Mesendoderm (in vitro differentiated cells): ENCODE results near the gene GNL3L.
A peak's percentile ranks its signal among the peaks of the same experiment; 100 is the strongest.

Experiments used
- DNase-seq: peaks from one replicate; pipeline ENCODE4 v3.0.0; 2013
- H2AK5ac ChIP-seq: 2 replicates; pipeline ENCODE4 v1.6.1; 2013; ENCODE audit warnings: low read length, inconsistent platforms
- H2BK120ac ChIP-seq: 2 replicates; pipeline ENCODE4 v1.6.1; 2013; ENCODE audit warnings: low read depth, mild to moderate bottlenecking, low read length, moderate library complexity, mixed read lengths
- H2BK15ac ChIP-seq: replicated peaks from 2 replicates; pipeline ENCODE4 v1.6.1; 2013; ENCODE audit warnings: low read depth, mild to moderate bottlenecking, moderate library complexity
- H2BK5ac ChIP-seq: 2 replicates; pipeline ENCODE4 v1.6.1; 2013; ENCODE audit warnings: low read length, inconsistent platforms
- H3K18ac ChIP-seq: 2 replicates; pipeline ENCODE4 v1.6.1; 2013; ENCODE audit warnings: mild to moderate bottlenecking, low read length, mixed read lengths
- H3K23ac ChIP-seq: one replicate; pipeline ENCODE4 v1.6.1; 2013; ENCODE audit warnings: low read length
- H3K27ac ChIP-seq: 2 replicates; pipeline ENCODE4 v1.5.1; 2013; ENCODE audit warnings: low read depth, mild to moderate bottlenecking, inconsistent platforms, low read length, moderate library complexity
- H3K27me3 ChIP-seq: 2 replicates; pipeline ENCODE4 v1.6.1; 2013; ENCODE audit warnings: low read length, control low read depth, mild to moderate bottlenecking, inconsistent platforms; ENCODE audit not compliant: insufficient read depth, poor library complexity
- H3K36me3 ChIP-seq: 2 replicates; pipeline ENCODE4 v1.6.1; 2013; ENCODE audit warnings: low read length, inconsistent platforms; ENCODE audit not compliant: control insufficient read depth, insufficient read depth
- H3K4ac ChIP-seq: one replicate; pipeline ENCODE4 v1.6.1; 2013; ENCODE audit warnings: low read depth, mild to moderate bottlenecking, low read length, moderate library complexity
- H3K4me1 ChIP-seq: 2 replicates; pipeline ENCODE4 v1.6.1; 2013; ENCODE audit warnings: low read depth, low read length, inconsistent platforms; ENCODE audit not compliant: control insufficient read depth
- H3K4me2 ChIP-seq: 2 replicates; pipeline ENCODE4 v1.6.1; 2013; ENCODE audit warnings: low read length
- H3K4me3 ChIP-seq: 2 replicates; pipeline ENCODE4 v1.5.1; 2013; ENCODE audit warnings: mild to moderate bottlenecking, low read length
- H3K56ac ChIP-seq: one replicate; pipeline ENCODE4 v1.6.1; 2013; ENCODE audit warnings: low read length
- H3K79me1 ChIP-seq: 2 replicates; pipeline ENCODE4 v1.6.1; 2013; ENCODE audit warnings: low read length, inconsistent platforms
- H3K79me2 ChIP-seq: 2 replicates; pipeline ENCODE4 v1.6.1; 2013; ENCODE audit warnings: mild to moderate bottlenecking, low read length; ENCODE audit not compliant: control insufficient read depth, insufficient read depth
- H3K9ac ChIP-seq: 2 replicates; pipeline ENCODE4 v1.6.1; 2013; ENCODE audit warnings: low read length, inconsistent platforms
- H4K5ac ChIP-seq: one replicate; pipeline ENCODE4 v1.6.1; 2013; ENCODE audit warnings: low read length
- H4K8ac ChIP-seq: one replicate; pipeline ENCODE4 v1.6.1; 2013; ENCODE audit warnings: low read depth, mild to moderate bottlenecking, control low read depth, low read length, moderate library complexity
- WGBS: extraction: QIAGEN DNeasy Blood & Tissue Kit; methylation state at CpG from one replicate; pipeline ENCODE4 v1.1.7; 2013; ENCODE audit warnings: low lambda C conversion rate, missing lambda C conversion rate; ENCODE audit not compliant: insufficient coverage; ENCODE audit errors: extremely low coverage; 5-methylcytosine and 5-hydroxymethylcytosine counted together

The GNL3L gene

GRCh38 chrX:54496936-54497335 is 33.1 kb upstream of the GNL3L start:
- Histone ChIP-seq H3K79me2 (peaks cover 3% of the 10 kb centered on the region), H2BK5ac (no peak overlapping the region), H3K23ac (no peak overlapping the region), H3K79me1 (no peaks in the 10 kb centered on the region), H3K18ac (no peak overlapping the region), H3K4me1 (no peaks in the 10 kb centered on the region), H2AK5ac (no peak overlapping the region), H3K4me3 (no peak overlapping the region), H3K36me3 (no peaks in the 10 kb centered on the region), H3K27ac (no peak overlapping the region), H2BK120ac (no peak overlapping the region), H3K27me3 (no peaks in the 10 kb centered on the region), H2BK15ac (no peak overlapping the region), H3K56ac (no peak overlapping the region), H4K5ac (no peak overlapping the region), H4K8ac (no peak overlapping the region), H3K4me2 (no peak overlapping the region), H3K4ac (no peak overlapping the region), H3K9ac (no peak overlapping the region)
- DNase-seq: no peak
- WGBS: no CpG with 5 or more reads among the region's 6 CpGs

- WGBS: no CpG with 5 or more reads among the region's 4 CpGs
- peak overlapping the region; percentile 34 for H3K56ac ChIP-seq
Measured at GRCh38 chrX:54509400-54509799, 20.6 kb upstream of the GNL3L start.

GRCh38 chrX:54529151-54529550 is 868 bp upstream of the GNL3L start:
- H2BK15ac ChIP-seq: no peak overlapping the region
- H4K5ac ChIP-seq: peak overlapping the region; percentile 33
- H3K79me2 ChIP-seq: peaks cover 29% of the 10 kb centered on the region
- no peaks in the 10 kb centered on the region for H3K36me3 ChIP-seq
- H3K79me1 ChIP-seq: no peaks in the 10 kb centered on the region
- H2AK5ac ChIP-seq: no peak overlapping the region
- WGBS: no CpG with 5 or more reads among the region's 3 CpGs
- H3K23ac ChIP-seq: no peak overlapping the region
- H3K27me3 ChIP-seq: no peaks in the 10 kb centered on the region
- H3K4ac ChIP-seq: no peak overlapping the region
- H3K18ac ChIP-seq: peak overlapping the region; percentile 51
- H3K4me1 ChIP-seq: no peaks in the 10 kb centered on the region
- no peak overlapping the region for H4K8ac ChIP-seq
- no peak overlapping the region for H2BK5ac ChIP-seq
- peak overlapping the region; percentile 61 for H3K9ac ChIP-seq
- H3K27ac ChIP-seq: no peak overlapping the region
- H2BK120ac ChIP-seq: no peak overlapping the region
- H3K56ac ChIP-seq: peak overlapping the region; percentile 73
- no peak overlapping the region for H3K4me3 ChIP-seq
- no peak for DNase-seq
- H3K4me2 ChIP-seq: no peak overlapping the region

More at GRCh38 chrX:54509400-54509799, 20.6 kb upstream of the GNL3L start:
- peak; percentile 58 for DNase-seq
- Histone ChIP-seq H3K27ac (no peak overlapping the region), H3K4me3 (no peak overlapping the region), H3K23ac (no peak overlapping the region), H3K9ac (no peak overlapping the region), H3K4me1 (no peaks in the 10 kb centered on the region), H3K36me3 (no peaks in the 10 kb centered on the region), H2BK15ac (no peak overlapping the region), H2AK5ac (no peak overlapping the region), H3K27me3 (no peaks in the 10 kb centered on the region), H3K4me2 (no peak overlapping the region), H3K79me1 (no peaks in the 10 kb centered on the region), H4K8ac (no peak overlapping the region), H2BK120ac (no peak overlapping the region), H2BK5ac (no peak overlapping the region), H3K79me2 (no peaks in the 10 kb centered on the region), H3K18ac (no peak overlapping the region), H4K5ac (no peak overlapping the region), H3K4ac (no peak overlapping the region)

- H3K23ac ChIP-seq: peak overlapping the region; percentile 1
- no peak overlapping the region for H4K5ac ChIP-seq
- WGBS: no CpG with 5 or more reads among the region's 22 CpGs
- peak overlapping the region; percentile 75 for H3K9ac ChIP-seq
- peak overlapping the region; percentile 60 for H3K27ac ChIP-seq
- H3K4me2 ChIP-seq: peak overlapping the region; percentile 74
- peak overlapping the region; percentile 67 for H3K4me3 ChIP-seq
- no peak overlapping the region for H2BK5ac ChIP-seq
- no peaks in the 10 kb centered on the region for H3K4me1 ChIP-seq
- H3K4ac ChIP-seq: peak overlapping the region; percentile 2
- no peaks in the 10 kb centered on the region for H3K79me1 ChIP-seq
- no peak overlapping the region for H2AK5ac ChIP-seq
- DNase-seq: peak; percentile 6
- H4K8ac ChIP-seq: no peak overlapping the region
- H3K56ac ChIP-seq: peak overlapping the region; percentile 87
- H3K36me3 ChIP-seq: no peaks in the 10 kb centered on the region
- peaks cover 36% of the 10 kb centered on the region for H3K79me2 ChIP-seq
- no peak overlapping the region for H2BK120ac ChIP-seq
- no peak overlapping the region for H2BK15ac ChIP-seq
- no peak overlapping the region for H3K18ac ChIP-seq
- no peaks in the 10 kb centered on the region for H3K27me3 ChIP-seq
Measured at GRCh38 chrX:54530357-54530900, 410 bp downstream of the GNL3L start.

GRCh38 chrX:54534271-54534670 is 4.3 kb downstream of the GNL3L start:
- no peak overlapping the region for H2AK5ac ChIP-seq
- no peak overlapping the region for H4K8ac ChIP-seq
- no peak overlapping the region for H2BK5ac ChIP-seq
- H3K4ac ChIP-seq: no peak overlapping the region
- H3K4me2 ChIP-seq: no peak overlapping the region
- H3K18ac ChIP-seq: no peak overlapping the region
- H3K27me3 ChIP-seq: no peaks in the 10 kb centered on the region
- H3K27ac ChIP-seq: no peak overlapping the region
- H3K4me3 ChIP-seq: no peak overlapping the region
- H3K23ac ChIP-seq: no peak overlapping the region
- no peaks in the 10 kb centered on the region for H3K79me1 ChIP-seq
- H4K5ac ChIP-seq: no peak overlapping the region
- peak overlapping the region; percentile 11 for H3K9ac ChIP-seq
- H3K56ac ChIP-seq: no peak overlapping the region
- no peaks in the 10 kb centered on the region for H3K36me3 ChIP-seq
- H3K4me1 ChIP-seq: no peaks in the 10 kb centered on the region
- no CpG with 5 or more reads among the region's 4 CpGs for WGBS
- peaks cover 37% of the 10 kb centered on the region for H3K79me2 ChIP-seq
- H2BK120ac ChIP-seq: no peak overlapping the region
- no peak for DNase-seq
- H2BK15ac ChIP-seq: no peak overlapping the region

GRCh38 chrX:54540289-54540688 is 10.3 kb downstream of the GNL3L start:
- H3K18ac ChIP-seq: no peak overlapping the region
- no peaks in the 10 kb centered on the region for H3K79me1 ChIP-seq
- H2BK5ac ChIP-seq: no peak overlapping the region
- no peak overlapping the region for H3K56ac ChIP-seq
- no peak overlapping the region for H3K23ac ChIP-seq
- no peak overlapping the region for H3K27ac ChIP-seq
- peaks cover 1% of the 10 kb centered on the region for H3K79me2 ChIP-seq
- H4K5ac ChIP-seq: no peak overlapping the region
- H3K4ac ChIP-seq: no peak overlapping the region
- H3K36me3 ChIP-seq: peaks cover 6% of the 10 kb centered on the region
- no peak overlapping the region for H3K4me2 ChIP-seq
- H2BK120ac ChIP-seq: no peak overlapping the region
- no peaks in the 10 kb centered on the region for H3K27me3 ChIP-seq
- H3K4me3 ChIP-seq: no peak overlapping the region
- H2AK5ac ChIP-seq: no peak overlapping the region
- no CpG with 5 or more reads among the region's 4 CpGs for WGBS
- no peak overlapping the region for H3K9ac ChIP-seq
- peak; percentile 87 for DNase-seq
- no peaks in the 10 kb centered on the region for H3K4me1 ChIP-seq
- H2BK15ac ChIP-seq: no peak overlapping the region
- no peak overlapping the region for H4K8ac ChIP-seq
